KMS-11 (cell line): Measurements from ENCODE around the gene PIGK.

ENCODE experiments used
- H2AFZ ChIP-seq: fragments of 200-600 bp; sonication (generic); 2 replicates; pipeline ENCODE4 v1.6.1; 2016; ENCODE audit warnings: antibody characterized with exemption, mixed run types, low read depth
- H3K27ac ChIP-seq: fragments of 200-600 bp; sonication (generic); 2 replicates; pipeline ENCODE4 v1.6.1; 2016; ENCODE audit warnings: mild to moderate bottlenecking, mixed run types
- H3K27me3 ChIP-seq: fragments of 200-600 bp; sonication (generic); 2 replicates; pipeline ENCODE4 v1.6.1; 2017; ENCODE audit warnings: mild to moderate bottlenecking, low read depth, mixed run types, moderate library complexity; ENCODE audit not compliant: insufficient read depth
- H3K36me3 ChIP-seq: fragments of 200-600 bp; sonication (generic); 2 replicates; pipeline ENCODE4 v1.6.1; 2017; ENCODE audit warnings: mild to moderate bottlenecking, mixed run types; ENCODE audit not compliant: insufficient read depth
- H3K4me1 ChIP-seq: fragments of 200-600 bp; sonication (generic); 2 replicates; pipeline ENCODE4 v1.6.1; 2016; ENCODE audit warnings: mild to moderate bottlenecking, low read depth, mixed run types; ENCODE audit not compliant: poor library complexity, severe bottlenecking
- H3K4me2 ChIP-seq: fragments of 200-600 bp; sonication (generic); 2 replicates; pipeline ENCODE4 v1.7.0; 2016; ENCODE audit warnings: mild to moderate bottlenecking, mixed run types
- H3K4me3 ChIP-seq: fragments of 200-600 bp; sonication (generic); IDR thresholded peaks from 2 replicates; pipeline ENCODE4 v1.6.1; 2017; ENCODE audit warnings: low read depth, low read length, mixed read lengths; ENCODE audit not compliant: insufficient read depth
- H3K79me2 ChIP-seq: fragments of 200-600 bp; sonication (generic); 2 replicates; pipeline ENCODE4 v1.6.1; 2016; ENCODE audit warnings: low read depth, mixed run types; ENCODE audit not compliant: insufficient read depth
- H3K9ac ChIP-seq: fragments of 200-600 bp; sonication (generic); 2 replicates; pipeline ENCODE4 v1.6.1; 2016; ENCODE audit warnings: mild to moderate bottlenecking, mixed run types
- H4K20me1 ChIP-seq: fragments of 200-600 bp; sonication (generic); 2 replicates; pipeline ENCODE4 v1.6.1; 2016; ENCODE audit warnings: mild to moderate bottlenecking, mixed run types; ENCODE audit not compliant: insufficient read depth
- CTCF ChIP-seq: fragments of 200-600 bp; sonication (generic); conservative IDR thresholded peaks from 2 replicates; pipeline ENCODE4 v1.6.1; 2017; ENCODE audit warnings: low read depth, mild to moderate bottlenecking, antibody characterized with exemption, low read length, moderate library complexity, mixed read lengths

The PIGK gene

GRCh38 chr1:77060000-77060399 is 159.2 kb downstream of the PIGK start:
- H3K4me1 ChIP-seq, result no peaks in the 10 kb centered on the region
- H3K27ac ChIP-seq, result no peak overlapping the region
- no peak for TF ChIP-seq CTCF
- no peaks in the 10 kb centered on the region for H3K27me3 ChIP-seq
- no peaks in the 10 kb centered on the region for H3K36me3 ChIP-seq
- H3K4me3 ChIP-seq, result no peak overlapping the region
- no peak overlapping the region for H2AFZ ChIP-seq
- no peak overlapping the region for H3K9ac ChIP-seq
- no peak overlapping the region for H3K4me2 ChIP-seq
- H3K79me2 ChIP-seq, result no peaks in the 10 kb centered on the region
- H4K20me1 ChIP-seq, result no peaks in the 10 kb centered on the region

GRCh38 chr1:77057994-77058585 is 161.1 kb downstream of the PIGK start:
- Histone ChIP-seq H3K4me3 (no peak overlapping the region), H3K4me1 (no peaks in the 10 kb centered on the region), H3K9ac (no peak overlapping the region), H3K27ac (no peak overlapping the region), H3K4me2 (no peak overlapping the region), H4K20me1 (no peaks in the 10 kb centered on the region), H2AFZ (no peak overlapping the region), H3K79me2 (no peaks in the 10 kb centered on the region), H3K27me3 (no peaks in the 10 kb centered on the region), H3K36me3 (no peaks in the 10 kb centered on the region)
- TF ChIP-seq CTCF, result no peak

- Histone ChIP-seq H3K4me2 (no peak overlapping the region), H3K27ac (no peak overlapping the region), H3K4me3 (no peak overlapping the region)
These were observed 162.7 kb downstream of the PIGK start for GRCh38 chr1:77056525-77056924.

GRCh38 chr1:77051425-77051824 is 167.8 kb downstream of the PIGK start:
- Histone ChIP-seq H2AFZ (no peak overlapping the region), H3K9ac (no peak overlapping the region), H3K79me2 (no peaks in the 10 kb centered on the region), H3K4me1 (no peaks in the 10 kb centered on the region), H3K4me2 (no peak overlapping the region), H3K4me3 (no peak overlapping the region), H3K27ac (no peak overlapping the region), H4K20me1 (no peaks in the 10 kb centered on the region), H3K27me3 (no peaks in the 10 kb centered on the region), H3K36me3 (no peaks in the 10 kb centered on the region)
- TF ChIP-seq CTCF, result no peak

More at GRCh38 chr1:77056525-77056924, 162.7 kb downstream of the PIGK start:
- Histone ChIP-seq H3K79me2 (no peaks in the 10 kb centered on the region), H3K4me1 (no peaks in the 10 kb centered on the region), H4K20me1 (no peaks in the 10 kb centered on the region), H3K9ac (no peak overlapping the region), H3K27me3 (no peaks in the 10 kb centered on the region), H2AFZ (no peak overlapping the region), H3K36me3 (no peaks in the 10 kb centered on the region)
- no peak for TF ChIP-seq CTCF
